Mucosa of descending colon (tissue), 3 donors: ENCODE data around the gene TMEM151A. TPM values are rescaled to one million over a fixed set of nuclear protein-coding genes. Genes with fewer than 3 reads are reported as not detected.

Experiments
- ATAC-seq: fragments of 200-7000 bp; cut with Tn5 transposase; one replicate; pipeline ENCODE4 v1.9.1; 2020; ENCODE audit warnings: mild to moderate bottlenecking, moderate library complexity
- DNase-seq, 3 donors: peaks; one replicate each; pipeline ENCODE4 v3.0.0-alpha.2; 2020
- H3K36me3 ChIP-seq: fragments of 200-600 bp; one replicate; pipeline ENCODE4 v1.8.0; 2021; ENCODE audit warnings: low read depth, mild to moderate bottlenecking
- H3K4me1 ChIP-seq: fragments of 200-600 bp; one replicate; pipeline ENCODE4 v1.8.0; 2021; ENCODE audit warnings: low read depth, mild to moderate bottlenecking
- H3K4me3 ChIP-seq: fragments of 200-600 bp; one replicate; pipeline ENCODE4 v1.8.0; 2021; ENCODE audit warnings: mild to moderate bottlenecking
- H3K9me3 ChIP-seq: fragments of 200-600 bp; one replicate; pipeline ENCODE4 v1.8.0; 2021; ENCODE audit warnings: mild to moderate bottlenecking
- CTCF ChIP-seq: fragments of 200-600 bp; IDR thresholded peaks from one replicate; pipeline ENCODE4 v1.8.0; 2022; ENCODE audit warnings: antibody characterized with exemption, mild to moderate bottlenecking
- intact Hi-C, 2 donors: fragments of 100-400 bp; cut with DNase I in 1 of 2; cut with micrococcal nuclease in 1 of 2; formaldehyde crosslinking; loops; one replicate each; pipeline versions ENCODE4 v1.11.0 to v1.11.1; 2022; cut with DNase I, micrococcal nuclease
- total RNA-seq, 3 donors: library from RNA; stranded (reverse); fragmentation: NEBNext Ultra II Directional in 2 of 3; extraction: Animal tissue kit (Norgen Biotek cat#: 25700) in 2 of 3; gene quantifications; one replicate each; pipeline versions ENCODE4 v1.2.1 to v1.2.4, GENCODE V29; 2021 to 2023
- donor health status: DM: no; HTN: no; CAD: no; lungs with moderate emphysema.
- donor health status: DM: no; HTN: no; CAD: no.
- donor health status: DM: no; HTN: yes; CAD: no.

Gene TMEM151A
- total RNA-seq, 3 donors from 2014 or later = 0.17 to 0.38 (median 0.27) TPM

- DNase-seq (peak in 2 of 3 donors; percentile 15 to 25), ATAC-seq (no peak)
- no peak for TF ChIP-seq CTCF
- intact Hi-C loops = no loop called here
- Histone ChIP-seq H3K36me3 (peaks cover 5% of the 10 kb centered on the region), H3K4me1 (peaks cover 28% of the 10 kb centered on the region), H3K9me3 (no peaks in the 10 kb centered on the region), H3K4me3 (no peak overlapping the region)
These were observed 47.5 kb downstream of the TMEM151A start for GRCh38 chr11:66339162-66339675.

- DNase-seq (peak in 2 of 3 donors; percentile 25 to 38), ATAC-seq (no peak)
- no peak for TF ChIP-seq CTCF
- H3K9me3 ChIP-seq = no peaks in the 10 kb centered on the region
- H3K4me3 ChIP-seq = no peak overlapping the region
- peaks cover 5% of the 10 kb centered on the region for H3K36me3 ChIP-seq
- peaks cover 29% of the 10 kb centered on the region for H3K4me1 ChIP-seq
- intact Hi-C loops = no loop called here
These were observed 48.2 kb downstream of the TMEM151A start for GRCh38 chr11:66339686-66340483.

GRCh38 chr11:66340596-66341501 is 49.2 kb downstream of the TMEM151A start:
- Histone ChIP-seq H3K4me1 (peaks cover 27% of the 10 kb centered on the region), H3K9me3 (no peaks in the 10 kb centered on the region), H3K36me3 (peaks cover 5% of the 10 kb centered on the region), H3K4me3 (no peak overlapping the region)
- DNase-seq (peak in 2 of 3 donors; percentile 18 to 39), ATAC-seq (no peak)
- intact Hi-C loops = no loop called here
- TF ChIP-seq CTCF = no peak

- Histone ChIP-seq H3K4me1 (peaks cover 31% of the 10 kb centered on the region), H3K36me3 (peaks cover 5% of the 10 kb centered on the region), H3K9me3 (no peaks in the 10 kb centered on the region), H3K4me3 (no peak overlapping the region)
- DNase-seq = peak in 2 of 3 donors; percentile 18 to 44
- intact Hi-C loops = no loop called here
- no peak for TF ChIP-seq CTCF
- no peak for ATAC-seq
These were observed 49.9 kb downstream of the TMEM151A start for GRCh38 chr11:66341502-66342126.

GRCh38 chr11:66343176-66343575 is 51.5 kb downstream of the TMEM151A start:
- peaks cover 30% of the 10 kb centered on the region for H3K4me1 ChIP-seq
- no peak for TF ChIP-seq CTCF
- peaks cover 5% of the 10 kb centered on the region for H3K36me3 ChIP-seq
- ATAC-seq (no peak), DNase-seq (peak in 1 of 3 donors; percentile 4)
- H3K9me3 ChIP-seq = no peaks in the 10 kb centered on the region
- intact Hi-C loops = no loop called here
- no peak overlapping the region for H3K4me3 ChIP-seq
